Cardiac muscle cell (in vitro differentiated cells and primary cell): ENCODE results near the gene SLK. TPM values are rescaled to one million over a fixed set of nuclear protein-coding genes. Genes with fewer than 3 reads are reported as not detected.

Experiments used
- DNase-seq, 2 donors: peaks; one replicate each; pipeline versions ENCODE4 v3.0.0 to v3.0.0-alpha.2; 2010 to 2017; ENCODE audit warnings: low read depth in 1 of 2, low spot score in 1 of 2
- H3K27ac ChIP-seq: fragments of 200-600 bp; sonication (generic); 2 replicates; pipeline ENCODE4 v1.5.1; 2016
- H3K27me3 ChIP-seq: fragments of 200-600 bp; sonication (generic); 2 replicates; pipeline ENCODE4 v1.6.0; 2016; ENCODE audit warnings: control low read depth
- H3K36me3 ChIP-seq: fragments of 200-600 bp; sonication (generic); 2 replicates; pipeline ENCODE4 v1.5.1; 2016; ENCODE audit warnings: control low read depth
- H3K4me1 ChIP-seq: fragments of 200-600 bp; sonication (generic); 2 replicates; pipeline ENCODE4 v1.8.1; 2017; ENCODE audit warnings: low read depth, mild to moderate bottlenecking, mixed run types
- H3K4me3 ChIP-seq: fragments of 200-600 bp; sonication (generic); 2 replicates; pipeline ENCODE4 v1.5.1; 2016; ENCODE audit warnings: mild to moderate bottlenecking
- H3K9me3 ChIP-seq: fragments of 200-600 bp; sonication (generic); 2 replicates; pipeline ENCODE4 v1.5.1; 2017; ENCODE audit warnings: low read depth, mild to moderate bottlenecking, control low read depth
- polyA plus RNA-seq: library from polyadenylated mRNA; unstranded; fragments of >200 nt; fragmentation: Nextera tagmentation; extraction: Ambion mirVana; gene quantifications from 2 replicates; pipeline ENCODE4 v1.2.1, GENCODE V29; 2016
- total RNA-seq: library from RNA; depleted of rRNA; stranded (reverse); fragments of >200 nt; gene quantifications from 2 replicates; pipeline ENCODE4 v1.2.3, GENCODE V29; 2016
- TF ChIP-seq, protein P1 (sequence below): IDR thresholded peaks from 2 replicates; pipeline ENCODE4 v1.5.1; 2012; ENCODE audit warnings: low read depth, mild to moderate bottlenecking, low read length

The SLK gene
- total and polyA plus RNA-seq, 2 experiments from 2014 or later, result 24.1 to 43.8 TPM

DNA sequence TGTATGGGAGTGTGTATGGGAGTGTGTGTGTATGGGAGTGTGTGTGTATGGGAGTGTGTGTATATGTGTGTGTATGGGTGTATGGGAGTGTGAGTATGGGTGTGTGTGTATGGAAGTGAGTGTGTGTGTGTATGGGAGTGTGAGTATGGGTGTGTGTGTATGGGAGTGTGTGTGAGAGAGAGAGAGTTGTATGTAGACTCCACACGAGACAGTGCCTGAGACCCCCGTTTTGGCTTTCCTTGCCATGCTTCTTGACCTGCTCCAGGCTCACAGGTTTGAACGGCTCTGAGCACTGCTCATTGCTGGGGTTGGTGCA is 69.1 kb downstream of the SLK start:
- Histone ChIP-seq H3K4me3 (no peak overlapping the region), H3K4me1 (no peaks in the 10 kb centered on the region), H3K27me3 (no peaks in the 10 kb centered on the region), H3K27ac (no peak overlapping the region), H3K9me3 (no peaks in the 10 kb centered on the region), H3K36me3 (no peaks in the 10 kb centered on the region)
- no peak for DNase-seq
- TF ChIP-seq, protein P1, sequence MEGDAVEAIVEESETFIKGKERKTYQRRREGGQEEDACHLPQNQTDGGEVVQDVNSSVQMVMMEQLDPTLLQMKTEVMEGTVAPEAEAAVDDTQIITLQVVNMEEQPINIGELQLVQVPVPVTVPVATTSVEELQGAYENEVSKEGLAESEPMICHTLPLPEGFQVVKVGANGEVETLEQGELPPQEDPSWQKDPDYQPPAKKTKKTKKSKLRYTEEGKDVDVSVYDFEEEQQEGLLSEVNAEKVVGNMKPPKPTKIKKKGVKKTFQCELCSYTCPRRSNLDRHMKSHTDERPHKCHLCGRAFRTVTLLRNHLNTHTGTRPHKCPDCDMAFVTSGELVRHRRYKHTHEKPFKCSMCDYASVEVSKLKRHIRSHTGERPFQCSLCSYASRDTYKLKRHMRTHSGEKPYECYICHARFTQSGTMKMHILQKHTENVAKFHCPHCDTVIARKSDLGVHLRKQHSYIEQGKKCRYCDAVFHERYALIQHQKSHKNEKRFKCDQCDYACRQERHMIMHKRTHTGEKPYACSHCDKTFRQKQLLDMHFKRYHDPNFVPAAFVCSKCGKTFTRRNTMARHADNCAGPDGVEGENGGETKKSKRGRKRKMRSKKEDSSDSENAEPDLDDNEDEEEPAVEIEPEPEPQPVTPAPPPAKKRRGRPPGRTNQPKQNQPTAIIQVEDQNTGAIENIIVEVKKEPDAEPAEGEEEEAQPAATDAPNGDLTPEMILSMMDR, result no peak

DNA sequence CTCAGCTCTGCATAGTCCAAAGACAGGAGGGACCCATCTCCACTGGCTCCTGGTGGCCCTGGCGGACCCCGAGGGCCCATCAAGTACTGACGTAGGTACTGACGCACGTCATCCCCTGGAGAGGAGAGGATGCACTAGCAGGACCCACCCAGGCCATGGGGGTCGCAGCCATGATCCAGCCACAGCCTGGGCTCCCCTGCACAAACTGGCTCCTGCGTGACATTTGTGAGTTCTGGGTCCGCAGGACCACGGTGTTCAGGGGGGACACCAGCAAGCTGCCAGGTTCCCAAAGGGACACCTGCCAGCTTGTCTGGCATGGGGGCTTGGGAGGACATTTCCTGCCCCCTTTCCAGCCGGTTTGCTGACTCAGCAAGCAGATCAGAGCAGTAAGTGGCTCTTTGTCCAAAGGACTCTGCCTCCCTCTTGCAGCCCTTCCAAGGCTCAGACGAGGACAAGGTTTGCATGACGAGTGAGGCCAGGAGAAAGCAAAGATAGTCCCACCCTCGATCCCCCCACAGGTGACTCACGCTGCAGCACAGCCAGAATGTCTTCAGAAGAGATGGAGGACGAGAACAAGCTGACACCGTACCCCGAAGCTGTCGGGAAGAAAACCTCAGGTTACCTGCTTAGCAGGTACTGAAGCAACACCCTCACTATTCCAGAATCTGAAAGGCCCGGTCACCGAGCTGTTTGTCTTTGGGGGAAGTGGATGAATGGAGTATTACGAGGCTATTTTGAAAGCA is 69.7 kb downstream of the SLK start:
- TF ChIP-seq, protein P1, result no peak
- H3K27me3 ChIP-seq, result no peaks in the 10 kb centered on the region
- H3K9me3 ChIP-seq, result no peaks in the 10 kb centered on the region
- H3K4me3 ChIP-seq, result no peak overlapping the region
- H3K27ac ChIP-seq, result no peak overlapping the region
- H3K36me3 ChIP-seq, result no peaks in the 10 kb centered on the region
- no peak for DNase-seq
- H3K4me1 ChIP-seq, result no peaks in the 10 kb centered on the region

GRCh38 chr10:104037261-104037951 is 70.5 kb downstream of the SLK start:
- no peak for DNase-seq
- Histone ChIP-seq H3K36me3 (no peaks in the 10 kb centered on the region), H3K27ac (no peak overlapping the region), H3K4me3 (no peak overlapping the region), H3K4me1 (no peaks in the 10 kb centered on the region), H3K9me3 (no peaks in the 10 kb centered on the region), H3K27me3 (no peaks in the 10 kb centered on the region)
- TF ChIP-seq, protein P1, result no peak

DNA sequence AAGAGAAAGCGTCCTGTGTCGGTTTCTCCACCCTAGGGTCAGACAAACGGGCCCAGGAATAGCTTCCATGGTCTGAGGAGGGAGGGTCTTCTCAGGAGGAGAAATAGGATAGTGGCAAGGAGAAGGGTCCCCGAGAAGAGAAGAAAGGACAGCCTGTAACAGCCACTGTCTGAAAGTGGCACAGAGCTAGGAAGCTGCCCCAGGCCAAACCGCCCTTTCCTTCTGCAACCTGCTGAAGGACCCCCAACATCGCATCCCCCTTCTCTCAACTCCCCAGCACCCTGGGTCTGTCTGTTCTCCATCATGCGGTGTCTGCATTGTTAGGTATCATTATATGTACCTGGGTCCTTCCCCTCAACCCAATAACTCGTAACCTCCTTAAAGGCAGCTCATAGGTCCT is 71.6 kb downstream of the SLK start:
- H3K4me3 ChIP-seq, result no peak overlapping the region
- H3K36me3 ChIP-seq, result no peaks in the 10 kb centered on the region
- TF ChIP-seq, protein P1, result no peak
- H3K4me1 ChIP-seq, result no peaks in the 10 kb centered on the region
- DNase-seq, result no peak
- H3K27ac ChIP-seq, result no peak overlapping the region
- H3K27me3 ChIP-seq, result no peaks in the 10 kb centered on the region
- H3K9me3 ChIP-seq, result no peaks in the 10 kb centered on the region

DNA sequence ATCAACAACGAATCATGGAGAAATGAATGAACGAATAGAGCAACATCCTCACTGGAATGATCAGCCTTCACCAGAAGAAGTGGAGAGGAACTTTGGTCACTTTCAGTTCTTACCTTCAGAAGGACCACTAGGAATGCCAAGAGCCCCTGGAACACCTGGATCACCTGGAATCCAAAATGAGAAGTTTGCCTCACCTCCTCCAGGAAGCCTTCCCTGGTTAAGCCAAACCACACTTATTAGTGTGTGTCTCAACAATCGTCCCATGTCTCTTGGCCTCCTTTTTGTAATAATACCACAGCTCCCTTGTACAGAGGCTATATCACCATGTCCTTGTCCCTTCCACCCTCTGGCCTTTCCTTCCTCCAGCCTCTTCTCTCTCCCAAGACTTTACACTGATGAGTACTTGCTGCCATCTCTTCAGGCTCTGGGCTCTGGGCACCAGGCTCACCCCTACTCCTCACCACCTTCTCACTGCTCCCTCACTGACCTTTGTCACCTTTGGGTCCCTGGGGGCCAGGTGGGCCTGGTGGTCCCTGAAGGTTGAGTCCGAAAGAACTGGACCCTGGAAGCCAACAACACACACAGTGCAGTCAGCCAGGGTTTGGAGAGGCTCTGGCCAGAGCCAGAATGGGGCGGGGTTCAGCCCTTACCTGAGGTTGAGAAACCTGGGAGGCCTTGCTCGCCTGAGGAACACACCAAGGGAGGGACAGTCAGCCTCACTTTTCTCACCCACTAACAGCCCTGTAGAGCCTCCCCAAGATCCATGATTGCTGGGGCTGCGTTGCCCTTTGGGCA is 72.2 kb downstream of the SLK start:
- DNase-seq, result no peak
- Histone ChIP-seq H3K27ac (no peak overlapping the region), H3K4me3 (no peak overlapping the region), H3K4me1 (no peaks in the 10 kb centered on the region), H3K9me3 (no peaks in the 10 kb centered on the region), H3K36me3 (no peaks in the 10 kb centered on the region), H3K27me3 (no peaks in the 10 kb centered on the region)
- TF ChIP-seq, protein P1, result no peak
